GM12872 (cell line): Measurements from ENCODE around the gene FLNB.

Source experiments
- TF ChIP-seq, protein P1 (sequence below): IDR thresholded peaks from 3 replicates; pipeline ENCODE4 v1.5.1; 2011; ENCODE audit warnings: low read depth, mild to moderate bottlenecking, low read length, moderate library complexity; ENCODE audit not compliant: insufficient read depth

The FLNB gene

DNA sequence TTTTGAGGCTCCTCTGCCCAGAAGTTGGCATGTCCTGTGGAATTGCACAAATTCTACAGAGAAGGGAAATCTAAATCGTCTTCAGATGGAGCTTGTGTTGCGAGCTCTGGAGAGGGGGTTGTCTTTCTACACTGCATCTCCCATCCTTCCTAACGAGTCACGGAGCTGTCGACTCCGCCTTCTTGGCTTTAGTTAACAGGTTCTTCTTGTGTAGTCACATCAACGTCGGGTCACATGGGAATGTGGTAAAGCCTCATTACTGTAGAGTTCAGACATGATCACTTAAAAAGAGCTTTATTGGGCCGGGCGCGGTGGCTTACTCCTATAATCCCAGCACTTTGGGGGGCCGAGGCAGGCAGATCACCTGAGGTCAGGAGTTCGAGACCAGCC, 142.6 kb downstream of the FLNB start:
- TF ChIP-seq, protein P1, sequence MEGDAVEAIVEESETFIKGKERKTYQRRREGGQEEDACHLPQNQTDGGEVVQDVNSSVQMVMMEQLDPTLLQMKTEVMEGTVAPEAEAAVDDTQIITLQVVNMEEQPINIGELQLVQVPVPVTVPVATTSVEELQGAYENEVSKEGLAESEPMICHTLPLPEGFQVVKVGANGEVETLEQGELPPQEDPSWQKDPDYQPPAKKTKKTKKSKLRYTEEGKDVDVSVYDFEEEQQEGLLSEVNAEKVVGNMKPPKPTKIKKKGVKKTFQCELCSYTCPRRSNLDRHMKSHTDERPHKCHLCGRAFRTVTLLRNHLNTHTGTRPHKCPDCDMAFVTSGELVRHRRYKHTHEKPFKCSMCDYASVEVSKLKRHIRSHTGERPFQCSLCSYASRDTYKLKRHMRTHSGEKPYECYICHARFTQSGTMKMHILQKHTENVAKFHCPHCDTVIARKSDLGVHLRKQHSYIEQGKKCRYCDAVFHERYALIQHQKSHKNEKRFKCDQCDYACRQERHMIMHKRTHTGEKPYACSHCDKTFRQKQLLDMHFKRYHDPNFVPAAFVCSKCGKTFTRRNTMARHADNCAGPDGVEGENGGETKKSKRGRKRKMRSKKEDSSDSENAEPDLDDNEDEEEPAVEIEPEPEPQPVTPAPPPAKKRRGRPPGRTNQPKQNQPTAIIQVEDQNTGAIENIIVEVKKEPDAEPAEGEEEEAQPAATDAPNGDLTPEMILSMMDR = no peak

DNA sequence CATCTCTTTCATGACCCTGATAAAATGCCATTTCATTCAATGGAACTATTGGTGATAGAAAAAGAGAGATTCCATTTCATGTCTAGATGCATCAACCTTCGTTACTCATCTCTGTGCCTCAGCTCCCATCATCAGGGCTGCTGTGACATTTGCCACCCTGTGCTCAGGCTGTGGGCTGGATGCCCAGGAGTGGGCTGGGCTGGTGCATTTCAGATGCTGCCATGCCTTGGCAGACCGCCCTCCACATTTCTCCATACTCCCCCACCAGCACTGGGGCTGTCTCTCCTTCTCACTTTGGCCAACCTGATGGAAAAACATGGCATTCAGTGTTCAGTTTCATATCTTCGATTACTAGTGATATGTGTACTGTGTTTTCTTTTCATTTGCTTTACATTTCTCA, 143.4 kb downstream of the FLNB start:
- TF ChIP-seq, protein P1 = no peak

DNA sequence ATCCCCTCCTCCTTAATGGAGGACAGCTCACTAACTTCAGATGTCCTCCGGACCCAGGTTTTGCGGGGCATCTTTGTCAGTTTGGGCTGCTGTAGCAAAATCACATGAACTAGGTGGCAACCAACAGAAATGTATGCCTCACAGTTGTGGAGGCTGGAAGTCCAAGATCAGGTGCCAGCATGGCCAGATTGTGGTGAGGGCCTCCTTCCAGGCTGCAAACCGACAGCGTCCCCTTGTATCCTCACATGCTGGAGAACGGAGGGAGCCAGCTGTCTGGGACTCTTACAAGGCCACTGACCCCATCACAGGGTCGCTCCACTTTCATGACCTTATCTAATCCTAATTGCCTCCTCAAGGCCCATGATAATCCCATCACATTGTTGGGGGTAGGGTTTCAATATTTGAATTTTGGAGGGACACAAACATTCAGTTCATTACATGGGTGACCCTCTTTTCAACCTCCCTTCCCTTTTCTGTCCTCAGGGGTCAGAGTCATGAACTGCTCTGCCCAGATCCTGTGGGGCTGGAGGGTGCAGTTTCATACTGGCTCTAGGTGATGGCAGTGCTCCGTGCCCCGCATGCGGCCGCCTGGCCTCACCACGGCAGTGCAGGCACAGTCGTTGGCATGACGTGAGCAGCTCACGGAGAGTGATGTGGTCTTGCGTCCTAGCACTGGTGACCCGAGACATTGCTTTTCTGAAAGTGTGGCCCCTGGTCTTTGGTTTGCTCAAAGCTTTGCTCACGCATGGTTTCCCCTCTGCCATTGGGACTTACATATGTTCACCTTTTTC, 144.2 kb downstream of the FLNB start:
- TF ChIP-seq, protein P1 = no peak

DNA sequence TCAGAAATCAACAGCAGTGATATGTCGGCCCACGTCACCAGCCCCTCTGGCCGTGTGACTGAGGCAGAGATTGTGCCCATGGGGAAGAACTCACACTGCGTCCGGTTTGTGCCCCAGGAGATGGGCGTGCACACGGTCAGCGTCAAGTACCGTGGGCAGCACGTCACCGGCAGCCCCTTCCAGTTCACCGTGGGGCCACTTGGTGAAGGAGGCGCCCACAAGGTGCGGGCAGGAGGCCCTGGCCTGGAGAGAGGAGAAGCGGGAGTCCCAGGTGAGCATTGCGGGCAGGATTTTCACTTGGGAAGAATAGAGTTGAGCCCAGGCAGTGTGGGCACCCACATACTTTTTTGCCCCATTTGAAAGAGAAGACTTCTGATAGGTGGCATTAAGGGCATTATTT, 145.1 kb downstream of the FLNB start:
- TF ChIP-seq, protein P1 = no peak

DNA sequence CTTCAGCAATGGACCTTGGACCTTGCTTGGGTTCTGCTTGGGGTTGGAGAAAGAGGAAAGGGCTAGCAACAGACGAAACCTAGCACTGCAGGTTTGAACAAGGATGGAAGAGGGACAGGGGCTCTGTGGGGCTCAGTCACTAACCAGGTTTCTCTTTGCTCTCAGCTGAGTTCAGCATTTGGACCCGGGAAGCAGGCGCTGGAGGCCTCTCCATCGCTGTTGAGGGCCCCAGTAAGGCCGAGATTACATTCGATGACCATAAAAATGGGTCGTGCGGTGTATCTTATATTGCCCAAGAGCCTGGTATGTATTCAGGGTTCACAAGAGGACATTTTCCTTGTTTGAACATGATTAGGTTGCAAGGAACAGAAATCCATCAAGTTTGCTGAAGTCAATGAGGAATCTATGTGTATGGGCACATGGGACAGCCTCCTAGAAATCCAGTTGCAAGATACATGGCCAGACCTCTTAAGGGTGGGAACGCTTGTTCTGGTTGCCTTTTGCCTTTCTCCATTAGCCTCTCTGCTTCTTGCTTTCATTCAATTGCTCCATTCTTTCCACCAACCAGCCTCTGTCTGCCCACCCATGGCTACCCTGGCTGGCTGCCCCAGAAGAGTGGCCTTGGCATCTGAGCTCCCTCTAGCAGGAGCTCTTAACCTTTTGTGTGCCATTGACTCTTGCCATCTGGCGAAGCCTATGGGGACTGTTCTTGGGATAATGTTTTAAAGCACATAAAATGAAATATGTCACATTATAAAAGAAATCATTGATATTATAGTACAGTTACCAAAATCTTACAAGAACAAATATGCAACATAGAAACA, 146.6 kb downstream of the FLNB start:
- TF ChIP-seq, protein P1 = no peak

DNA sequence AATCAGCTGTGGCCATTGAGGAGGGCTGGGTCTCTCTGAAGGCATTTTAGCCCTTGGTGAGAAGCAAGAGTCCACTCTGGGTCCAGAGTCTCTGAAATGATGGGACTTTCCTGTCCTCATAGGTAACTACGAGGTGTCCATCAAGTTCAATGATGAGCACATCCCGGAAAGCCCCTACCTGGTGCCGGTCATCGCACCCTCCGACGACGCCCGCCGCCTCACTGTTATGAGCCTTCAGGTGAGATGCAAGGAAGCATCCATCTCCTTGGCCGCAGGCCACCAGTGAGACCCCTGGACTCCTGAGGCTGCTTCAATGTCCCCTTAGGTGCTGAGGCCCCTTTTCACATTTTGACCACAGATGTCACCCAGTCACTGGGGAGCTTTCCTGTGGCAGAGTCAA, 147.6 kb downstream of the FLNB start:
- TF ChIP-seq, protein P1 = no peak

DNA sequence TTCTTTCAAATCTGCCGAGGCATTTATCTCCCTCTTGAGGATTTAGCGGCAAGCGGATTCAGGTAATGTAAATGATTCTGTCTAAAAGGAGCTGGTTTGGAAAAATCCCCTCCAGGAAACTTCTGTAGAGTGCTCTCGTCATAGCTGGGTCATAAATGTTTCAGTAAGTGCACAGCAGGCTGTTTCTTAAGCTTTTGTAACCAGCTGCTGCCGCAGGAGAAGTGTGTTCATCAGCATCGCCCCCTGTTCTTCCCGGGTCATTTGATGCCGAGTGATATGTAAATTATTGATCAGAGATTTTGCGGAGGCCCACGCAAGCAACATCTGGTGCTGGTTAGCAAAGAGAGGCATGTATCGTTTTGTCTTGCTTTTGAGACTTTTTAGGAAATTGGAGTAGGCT, 149.5 kb downstream of the FLNB start:
- TF ChIP-seq, protein P1 = no peak
